Measurements from ENCODE around the gene PRDX5. TPM values are rescaled to one million over a fixed set of nuclear protein-coding genes. Genes with fewer than 3 reads are reported as not detected.

PRDX5 gene
- total RNA-seq, 2 experiments from 2014 or later, result 31.7 to 33.1 TPM

- intact Hi-C loops (cut with DNase I, micrococcal nuclease), result loop anchor here (1.0 to 10.0 kb wide), 10 partner anchors 19 to 467 kb away; partner anchors contain the start of genes FKBP2 (in 1 of the 2), GPR137 (in 1 of the 2), MARK2 (in 1 of the 2) and PLCB3 (in 1 of the 2)
- Histone ChIP-seq H3K27me3 (ENCODE audit: control insufficient read depth in 1 of 2, insufficient read depth in 2 of 2, low read length in 2 of 2) (peaks cover 30 to 31% of the 10 kb centered on the region in 2 experiments), H3K9me3 (ENCODE audit: control insufficient read depth in 1 of 2, insufficient read depth in 1 of 2, low read length in 2 of 2) (peaks cover 0 to 20% of the 10 kb centered on the region in 2 experiments), H3K4me1 (ENCODE audit: insufficient read depth, low read length) (peaks cover 60% of the 10 kb centered on the region), H3K4me3 (ENCODE audit: low read length) (peak overlapping the region; percentile 92), H3K36me3 (ENCODE audit: insufficient read depth, low read length) (peaks cover 5% of the 10 kb centered on the region), H3K27ac (ENCODE audit: low read depth in 1 of 2, low read length in 2 of 2) (peak overlapping the region; percentile 84 to 93)
- ChIA-PET CTCF (interaction anchor here (0.6 to 6.0 kb wide), 16 partner anchors 14 to 443 kb away, joined by 3 to 123 read pairs (median 8); partner anchors contain the start of genes BAD, FERMT3, GPR137 and NUDT22), POLR2A (interaction anchor here (0.7 to 7.6 kb wide), 14 partner anchors 13 to 1576 kb away, joined by 3 to 105 read pairs (median 8); partner anchors contain the start of genes BAD, FERMT3, FKBP2 and GPR137)
- peak overlapping the region; percentile 96 for H3K27ac Mint-ChIP-seq
- DNase-seq (no peak), ATAC-seq (ENCODE audit: poor library complexity) (no peak)
- no peaks in the 10 kb centered on the region for H3K9me3 Mint-ChIP-seq
- H3K4me1 Mint-ChIP-seq (ENCODE audit: low read depth), result peaks cover 42% of the 10 kb centered on the region
- TF ChIP-seq CTCF (IDR thresholded peaks at IDR 0.05), result no peak
- peaks cover 7% of the 10 kb centered on the region for H3K36me3 Mint-ChIP-seq (ENCODE audit: low read depth)
- peak overlapping the region; percentile 98 for H3K4me3 Mint-ChIP-seq
- H3K27me3 Mint-ChIP-seq, result peaks cover 37% of the 10 kb centered on the region
Observed at GRCh38 chr11:64304032-64304315, 13.9 kb upstream of the PRDX5 start.

DNA sequence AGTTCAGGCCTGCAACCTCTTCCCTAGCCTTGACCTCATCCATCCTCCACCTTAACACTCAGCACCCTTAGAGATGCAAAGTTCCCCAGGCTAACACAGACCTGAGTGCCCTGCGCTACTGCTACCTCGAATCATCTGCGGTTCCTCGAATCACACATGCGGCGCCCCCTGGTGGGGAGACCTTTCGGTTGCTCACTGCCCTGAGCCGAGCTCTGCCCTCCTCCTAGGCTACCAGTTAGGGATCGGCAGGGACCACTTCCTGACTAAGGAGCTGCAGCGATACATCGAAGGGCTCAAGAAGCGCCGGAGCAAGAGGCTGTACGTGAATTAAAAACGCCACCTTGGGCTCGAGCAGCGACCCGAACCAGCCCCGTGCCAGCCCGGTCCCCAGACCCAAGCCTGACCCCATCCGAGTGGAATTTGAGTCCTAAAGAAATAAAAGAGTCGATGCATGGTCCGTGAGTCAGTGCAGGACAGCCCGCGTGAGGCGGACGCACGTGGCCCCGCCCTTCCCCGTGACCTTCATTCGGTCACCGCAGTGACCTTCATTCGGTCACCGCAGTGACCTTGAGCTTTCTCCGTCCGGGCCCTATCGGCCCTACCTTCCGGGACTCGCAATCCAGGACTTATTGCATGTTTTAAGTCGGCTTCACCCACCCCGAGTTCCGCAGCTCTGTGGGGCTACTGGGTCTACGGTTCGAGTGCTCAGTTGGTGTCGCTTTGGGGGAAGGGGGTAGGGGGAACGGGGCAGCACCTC, 13.4 kb upstream of the PRDX5 start:
- ATAC-seq (ENCODE audit: poor library complexity), result peak; percentile 27
- intact Hi-C loops (cut with DNase I, micrococcal nuclease), result loop anchor here (1.0 to 10.0 kb wide), 13 partner anchors 13 to 467 kb away; partner anchors contain the start of genes CCDC88B (in 2 of the 2), FKBP2 (in 1 of the 2), GPR137 (in 1 of the 2) and MARK2 (in 1 of the 2)
- Histone ChIP-seq H3K27ac (ENCODE audit: low read depth in 1 of 2, low read length in 2 of 2) (peak overlapping the region; percentile 84 to 93), H3K36me3 (ENCODE audit: insufficient read depth, low read length) (peaks cover 5% of the 10 kb centered on the region), H3K4me1 (ENCODE audit: insufficient read depth, low read length) (peaks cover 55% of the 10 kb centered on the region), H3K4me3 (ENCODE audit: low read length) (peak overlapping the region; percentile 92), H3K9me3 (ENCODE audit: control insufficient read depth in 1 of 2, insufficient read depth in 1 of 2, low read length in 2 of 2) (peaks cover 0 to 20% of the 10 kb centered on the region in 2 experiments), H3K27me3 (ENCODE audit: control insufficient read depth in 1 of 2, insufficient read depth in 2 of 2, low read length in 2 of 2) (peaks cover 25 to 26% of the 10 kb centered on the region in 2 experiments)
- H3K4me1 Mint-ChIP-seq (ENCODE audit: low read depth), result peaks cover 42% of the 10 kb centered on the region
- CTCF ChIA-PET, result interaction anchor here (0.6 to 6.0 kb wide), 30 partner anchors 13 to 1448 kb away, joined by 3 to 123 read pairs (median 5); partner anchors contain the start of genes BAD, CCDC88B, FERMT3 and GPR137
- H3K4me3 Mint-ChIP-seq, result peak overlapping the region; percentile 98
- peaks cover 7% of the 10 kb centered on the region for H3K36me3 Mint-ChIP-seq (ENCODE audit: low read depth)
- POLR2A ChIA-PET, result interaction anchor here (0.7 to 7.6 kb wide), 15 partner anchors 12 to 119 kb away, joined by 3 to 105 read pairs (median 8); partner anchors contain the start of genes BAD, CCDC88B, FERMT3 and FKBP2
- no peaks in the 10 kb centered on the region for H3K9me3 Mint-ChIP-seq
- peak overlapping the region; percentile 96 for H3K27ac Mint-ChIP-seq
- H3K27me3 Mint-ChIP-seq, result peaks cover 34% of the 10 kb centered on the region
- peak; percentile 92 for TF ChIP-seq CTCF (IDR thresholded peaks at IDR 0.05)
- peak; percentile 88 to 98 (median 94) for DNase-seq

DNA sequence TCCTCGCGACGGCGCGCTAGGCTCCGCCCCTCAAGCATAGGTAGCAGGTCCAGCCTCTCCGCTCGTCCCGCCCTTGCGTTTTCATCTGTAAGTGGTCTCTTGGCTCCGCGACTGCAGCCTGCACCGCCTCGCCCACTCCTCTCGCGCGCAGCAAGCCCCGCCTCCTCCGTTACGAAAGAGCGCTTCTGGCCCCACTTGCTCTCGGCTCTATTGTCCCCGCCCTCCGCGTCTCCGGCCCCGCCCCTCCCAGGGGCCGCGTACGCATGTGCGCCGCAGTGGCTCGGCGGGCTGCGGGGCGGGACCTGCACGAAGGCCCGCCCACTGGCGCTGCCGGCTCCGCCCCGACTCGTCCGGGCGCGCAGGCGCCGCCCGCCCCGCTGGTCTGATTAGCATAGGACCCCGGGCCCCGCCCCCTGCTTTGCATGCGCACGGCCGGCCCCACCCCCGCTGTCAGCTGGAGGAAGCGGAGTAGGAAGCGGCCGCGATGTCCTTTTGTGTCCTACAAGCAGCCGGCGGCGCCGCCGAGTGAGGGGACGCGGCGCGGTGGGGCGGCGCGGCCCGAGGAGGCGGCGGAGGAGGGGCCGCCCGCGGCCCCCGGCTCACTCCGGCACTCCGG, 12.7 kb upstream of the PRDX5 start, which contains the start of gene ESRRA:
Gene ESRRA (plus strand): TSS at position 450 of the 616 bp plus-strand sequence. CDS start 1,656 bp downstream, outside the sequence.
- ATAC-seq (ENCODE audit: poor library complexity) (peak; percentile 77), DNase-seq (peak; percentile 98 to 100 (median 100))
- ChIA-PET CTCF (interaction anchor here (0.7 to 6.0 kb wide), 20 partner anchors 12 to 119 kb away, joined by 3 to 123 read pairs (median 6); partner anchors contain the start of genes BAD, FERMT3, GPR137 and NUDT22), POLR2A (interaction anchor here (0.7 to 7.6 kb wide), 9 partner anchors 12 to 119 kb away, joined by 3 to 105 read pairs (median 17); partner anchors contain the start of genes BAD, CCDC88B, FERMT3 and GPR137)
- Mint-ChIP-seq H3K4me3 (peak within 1 kb of the TSS; percentile 98), H3K36me3 (ENCODE audit: low read depth) (peaks cover 7% of the 10 kb centered on the region), H3K4me1 (ENCODE audit: low read depth) (peaks cover 35% of the 10 kb centered on the region), H3K27ac (peak within 1 kb of the TSS; percentile 96), H3K27me3 (peaks cover 27% of the 10 kb centered on the region), H3K9me3 (no peaks in the 10 kb centered on the region)
- Histone ChIP-seq H3K36me3 (ENCODE audit: insufficient read depth, low read length) (peaks cover 5% of the 10 kb centered on the region), H3K27ac (ENCODE audit: low read depth in 1 of 2, low read length in 2 of 2) (peak within 1 kb of the TSS; percentile 84 to 93), H3K4me1 (ENCODE audit: insufficient read depth, low read length) (peaks cover 48% of the 10 kb centered on the region), H3K27me3 (ENCODE audit: control insufficient read depth in 1 of 2, insufficient read depth in 2 of 2, low read length in 2 of 2) (peaks cover 19% of the 10 kb centered on the region in 2 experiments), H3K4me3 (ENCODE audit: low read length) (peak within 1 kb of the TSS; percentile 92), H3K9me3 (ENCODE audit: control insufficient read depth in 1 of 2, insufficient read depth in 1 of 2, low read length in 2 of 2) (peaks cover 0 to 13% of the 10 kb centered on the region in 2 experiments)
- intact Hi-C loops (cut with DNase I, micrococcal nuclease), result loop anchor here (1.0 to 10.0 kb wide), 8 partner anchors 12 to 310 kb away; partner anchors contain the start of genes CCDC88B (in 2 of the 2), FKBP2 (in 1 of the 2), PLCB3 (in 1 of the 2) and TRMT112 (in 1 of the 2)
- TF ChIP-seq CTCF (IDR thresholded peaks at IDR 0.05), result no peak
